MM.1S (cell line): Measurements from ENCODE around the gene NIT2.

ENCODE experiments used
- DNase-seq: peaks from one replicate; pipeline ENCODE4 v3.0.0-alpha.2; 2015
- H2AFZ ChIP-seq: fragments of 300-600 bp; sonication (generic); 2 replicates; pipeline ENCODE4 v1.6.0; 2016; ENCODE audit warnings: antibody characterized with exemption, low read length
- H3F3A ChIP-seq: fragments of 300-600 bp; sonication (generic); 2 replicates; pipeline ENCODE4 v1.6.1; 2016; ENCODE audit warnings: mild to moderate bottlenecking, antibody characterized with exemption, low read length, moderate library complexity, mixed read lengths; ENCODE audit not compliant: insufficient read depth
- H3K27ac ChIP-seq: fragments of 300-600 bp; sonication (generic); 2 replicates; pipeline ENCODE4 v1.5.1; 2016; ENCODE audit warnings: mild to moderate bottlenecking, low read length
- H3K27me3 ChIP-seq: fragments of 300-600 bp; sonication (generic); replicated peaks from 2 replicates; pipeline ENCODE4 v1.6.0; 2016; ENCODE audit warnings: low read length; ENCODE audit not compliant: insufficient read depth
- H3K36me3 ChIP-seq: fragments of 300-600 bp; sonication (generic); replicated peaks from 2 replicates; pipeline ENCODE4 v1.6.1; 2016; ENCODE audit warnings: mild to moderate bottlenecking, low read length, mixed read lengths; ENCODE audit not compliant: insufficient read depth
- H3K4me1 ChIP-seq: fragments of 300-600 bp; sonication (generic); 2 replicates; pipeline ENCODE4 v1.6.1; 2016; ENCODE audit warnings: low read length, mixed read lengths
- H3K4me2 ChIP-seq: fragments of 300-600 bp; sonication (generic); 2 replicates; pipeline ENCODE4 v1.6.0; 2016; ENCODE audit warnings: low read depth, low read length
- H3K4me3 ChIP-seq: fragments of 300-600 bp; sonication (generic); 2 replicates; pipeline ENCODE4 v1.5.1; 2016; ENCODE audit warnings: low read length, mixed read lengths
- H3K79me2 ChIP-seq: fragments of 300-600 bp; sonication (generic); 2 replicates; pipeline ENCODE4 v1.6.1; 2016; ENCODE audit warnings: mixed run types, low read length, mixed read lengths
- H3K9ac ChIP-seq: fragments of 300-600 bp; sonication (generic); 2 replicates; pipeline ENCODE4 v1.6.1; 2016; ENCODE audit warnings: low read length, mixed read lengths
- H3K9me2 ChIP-seq: fragments of 300-600 bp; sonication (generic); replicated peaks from 2 replicates; pipeline ENCODE4 v1.6.1; 2016; ENCODE audit warnings: mild to moderate bottlenecking, low read length, mixed read lengths; ENCODE audit not compliant: insufficient read depth
- H3K9me3 ChIP-seq: fragments of 300-600 bp; sonication (generic); replicated peaks from 2 replicates; pipeline ENCODE4 v1.6.1; 2016; ENCODE audit warnings: mild to moderate bottlenecking, low read length, mixed read lengths; ENCODE audit not compliant: insufficient read depth
- H4K20me1 ChIP-seq: fragments of 300-600 bp; sonication (generic); 2 replicates; pipeline ENCODE4 v1.6.1; 2016; ENCODE audit warnings: mild to moderate bottlenecking, low read length, moderate library complexity, mixed read lengths; ENCODE audit not compliant: insufficient read depth
- CTCF ChIP-seq: fragments of 300-600 bp; sonication (generic); IDR thresholded peaks from 2 replicates; pipeline ENCODE4 v1.5.1; 2016; ENCODE audit warnings: antibody characterized with exemption, low read length, mixed read lengths
- EZH2 ChIP-seq: fragments of 300-600 bp; sonication (generic); optimal IDR thresholded peaks from 2 replicates; pipeline ENCODE3; 2017; ENCODE audit warnings: low read depth, mild to moderate bottlenecking, antibody characterized with exemption, low read length, mixed read lengths
- EZH2phosphoT487 ChIP-seq: fragments of 300-600 bp; sonication (generic); IDR thresholded peaks from 2 replicates; pipeline ENCODE4 v1.6.1; 2018; ENCODE audit warnings: antibody characterized with exemption, low read length

The NIT2 gene

GRCh38 chr3:100370756-100371155 is 36.2 kb downstream of the NIT2 start:
- no peak for DNase-seq
- no peak for TF ChIP-seq EZH2
- TF ChIP-seq EZH2phosphoT487, result no peak
- TF ChIP-seq CTCF, result no peak
- H3K79me2 ChIP-seq, result no peaks in the 10 kb centered on the region
- H3K4me3 ChIP-seq, result no peak overlapping the region
- no peak overlapping the region for H3K27ac ChIP-seq
- no peak overlapping the region for H2AFZ ChIP-seq
- H3K36me3 ChIP-seq, result peaks cover 4% of the 10 kb centered on the region; the same call in 1 of the 2 replicates
- no peaks in the 10 kb centered on the region for H3K9me3 ChIP-seq
- no peaks in the 10 kb centered on the region for H3K4me1 ChIP-seq
- H3K9ac ChIP-seq, result no peak overlapping the region
- H3F3A ChIP-seq, result no peaks in the 10 kb centered on the region
- no peaks in the 10 kb centered on the region for H3K27me3 ChIP-seq
- H3K9me2 ChIP-seq, result no peaks in the 10 kb centered on the region
- no peaks in the 10 kb centered on the region for H4K20me1 ChIP-seq
- no peak overlapping the region for H3K4me2 ChIP-seq

GRCh38 chr3:100374521-100374920 is 40.0 kb downstream of the NIT2 start:
- no peaks in the 10 kb centered on the region for H3F3A ChIP-seq
- DNase-seq, result no peak
- H3K27me3 ChIP-seq, result no peaks in the 10 kb centered on the region
- no peak overlapping the region for H3K9ac ChIP-seq
- H3K9me2 ChIP-seq, result no peaks in the 10 kb centered on the region
- H3K9me3 ChIP-seq, result no peaks in the 10 kb centered on the region
- H3K4me2 ChIP-seq, result no peak overlapping the region
- no peaks in the 10 kb centered on the region for H3K4me1 ChIP-seq
- no peak overlapping the region for H3K4me3 ChIP-seq
- no peak for TF ChIP-seq EZH2
- peaks cover 9% of the 10 kb centered on the region for H3K36me3 ChIP-seq
- H4K20me1 ChIP-seq, result no peaks in the 10 kb centered on the region
- no peak overlapping the region for H2AFZ ChIP-seq
- 0 out of 2 replicates have a peak, but pooled peaks cover 4% of the 10 kb centered on the region for H3K79me2 ChIP-seq
- no peak overlapping the region for H3K27ac ChIP-seq

GRCh38 chr3:100376301-100376700 is 41.7 kb downstream of the NIT2 start:
- no peak for DNase-seq
- TF ChIP-seq EZH2 (no peak), EZH2phosphoT487 (no peak), CTCF (no peak)

GRCh38 chr3:100384733-100385525 is 50.4 kb downstream of the NIT2 start:
- H3K79me2 ChIP-seq, result peaks cover 78% of the 10 kb centered on the region
- peaks cover 8% of the 10 kb centered on the region; the same call in 1 of the 2 replicates for H4K20me1 ChIP-seq
- no peak overlapping the region for H3K27ac ChIP-seq

More at GRCh38 chr3:100376301-100376700, 41.7 kb downstream of the NIT2 start:
- Histone ChIP-seq H2AFZ (no peak overlapping the region), H3K9ac (no peak overlapping the region), H3K79me2 (0 out of 2 replicates have a peak, but pooled peaks cover 10% of the 10 kb centered on the region), H4K20me1 (no peaks in the 10 kb centered on the region), H3K36me3 (peaks cover 18% of the 10 kb centered on the region), H3K9me2 (no peaks in the 10 kb centered on the region), H3K4me3 (no peak overlapping the region), H3K27ac (no peak overlapping the region), H3K27me3 (no peaks in the 10 kb centered on the region), H3K4me2 (no peak overlapping the region), H3F3A (no peaks in the 10 kb centered on the region), H3K4me1 (no peaks in the 10 kb centered on the region), H3K9me3 (no peaks in the 10 kb centered on the region)

More at GRCh38 chr3:100384733-100385525, 50.4 kb downstream of the NIT2 start:
- no peak for DNase-seq
- no peaks in the 10 kb centered on the region; the same call in 1 of the 2 replicates for H3F3A ChIP-seq
- TF ChIP-seq CTCF (no peak), EZH2phosphoT487 (no peak), EZH2 (no peak)
- H3K4me1 ChIP-seq, result no peaks in the 10 kb centered on the region
- no peak overlapping the region for H2AFZ ChIP-seq
- H3K36me3 ChIP-seq, result peaks cover 17% of the 10 kb centered on the region; the same call in 1 of the 2 replicates
- no peak overlapping the region for H3K9ac ChIP-seq
- no peak overlapping the region for H3K4me2 ChIP-seq
- no peak overlapping the region for H3K4me3 ChIP-seq
- H3K9me2 ChIP-seq, result no peaks in the 10 kb centered on the region
- H3K27me3 ChIP-seq, result no peaks in the 10 kb centered on the region
- H3K9me3 ChIP-seq, result no peaks in the 10 kb centered on the region
